Loucy (cell line): ENCODE measurements around the gene WWOX.

Experiments used
- H2AFZ ChIP-seq: fragments of 200-600 bp; sonication (generic); 2 replicates; pipeline ENCODE4 v1.6.0; 2016; ENCODE audit warnings: antibody characterized with exemption, mild to moderate bottlenecking, low read length, moderate library complexity
- H3F3A ChIP-seq: fragments of 200-600 bp; 2 replicates; pipeline ENCODE4 v1.6.0; 2016; ENCODE audit warnings: antibody characterized with exemption, low read depth, mild to moderate bottlenecking
- H3K27me3 ChIP-seq: fragments of 200-600 bp; sonication (generic); 2 replicates; pipeline ENCODE4 v1.6.1; 2014; ENCODE audit warnings: low read length, mild to moderate bottlenecking; ENCODE audit not compliant: insufficient read depth, poor library complexity, severe bottlenecking
- H3K36me3 ChIP-seq: fragments of 200-600 bp; sonication (generic); 2 replicates; pipeline ENCODE4 v1.6.1; 2016; ENCODE audit warnings: low read length; ENCODE audit not compliant: insufficient read depth
- H3K4me1 ChIP-seq: fragments of 200-600 bp; sonication (generic); 2 replicates; pipeline ENCODE4 v1.5.1; 2014; ENCODE audit warnings: low read length, mild to moderate bottlenecking; ENCODE audit not compliant: insufficient read depth, poor library complexity, severe bottlenecking
- H3K4me2 ChIP-seq: fragments of 200-600 bp; sonication (generic); 2 replicates; pipeline ENCODE4 v1.6.0; 2014; ENCODE audit warnings: antibody characterized with exemption, low read length, low read depth, mild to moderate bottlenecking; ENCODE audit not compliant: poor library complexity, severe bottlenecking
- H3K4me3 ChIP-seq: fragments of 200-600 bp; sonication (generic); 2 replicates; pipeline ENCODE4 v1.5.1; 2014; ENCODE audit warnings: low read length, mild to moderate bottlenecking, mixed read lengths; ENCODE audit not compliant: poor library complexity, severe bottlenecking
- H3K79me2 ChIP-seq: fragments of 200-600 bp; sonication (generic); 2 replicates; pipeline ENCODE4 v1.6.1; 2014; ENCODE audit warnings: low read length; ENCODE audit not compliant: insufficient read depth
- H3K9ac ChIP-seq: fragments of 200-600 bp; sonication (generic); 2 replicates; pipeline ENCODE4 v1.6.0; 2014; ENCODE audit warnings: mild to moderate bottlenecking, low read depth, low read length, moderate library complexity; ENCODE audit not compliant: poor library complexity, severe bottlenecking
- H3K9me2 ChIP-seq: fragments of 200-600 bp; sonication (generic); replicated peaks from 2 replicates; pipeline ENCODE4 v1.6.1; 2016; ENCODE audit warnings: low read depth, low read length, mixed read lengths
- H3K9me3 ChIP-seq: fragments of 200-600 bp; sonication (generic); 2 replicates; pipeline ENCODE4 v1.6.1; 2014; ENCODE audit warnings: mild to moderate bottlenecking, antibody characterized with exemption, low read length, low read depth; ENCODE audit not compliant: insufficient read depth
- H4K20me1 ChIP-seq: fragments of 200-600 bp; sonication (generic); 2 replicates; pipeline ENCODE4 v1.6.0; 2014; ENCODE audit warnings: antibody characterized with exemption, low read length, mild to moderate bottlenecking; ENCODE audit not compliant: insufficient read depth, poor library complexity, severe bottlenecking
- CTCF ChIP-seq: fragments of 200-600 bp; sonication (generic); conservative IDR thresholded peaks from 2 replicates; pipeline ENCODE4 v1.5.1; 2014; ENCODE audit warnings: mild to moderate bottlenecking, antibody characterized with exemption, low read length
- EZH2phosphoT487 ChIP-seq: fragments of 200-600 bp; IDR thresholded peaks from 2 replicates; pipeline ENCODE4 v1.6.1; 2018; ENCODE audit warnings: antibody characterized with exemption, mild to moderate bottlenecking, moderate library complexity, borderline replicate concordance

WWOX gene

GRCh38 chr16:78821335-78821734, 721.9 kb downstream of the WWOX start:
- no peak overlapping the region for H3K4me2 ChIP-seq
- no peak overlapping the region for H3K4me3 ChIP-seq
- H3K36me3 ChIP-seq: no peaks in the 10 kb centered on the region
- no peaks in the 10 kb centered on the region for H3K27me3 ChIP-seq
- no peaks in the 10 kb centered on the region for H3K4me1 ChIP-seq
- no peaks in the 10 kb centered on the region for H3K79me2 ChIP-seq
- no peak overlapping the region for H3K9ac ChIP-seq
- H3F3A ChIP-seq: no peaks in the 10 kb centered on the region
- H4K20me1 ChIP-seq: no peaks in the 10 kb centered on the region
- no peaks in the 10 kb centered on the region for H3K9me3 ChIP-seq
- H3K9me2 ChIP-seq: no peaks in the 10 kb centered on the region
- no peak overlapping the region for H2AFZ ChIP-seq
- TF ChIP-seq EZH2phosphoT487 (no peak), CTCF (no peak)

GRCh38 chr16:78822509-78822908, 723.1 kb downstream of the WWOX start:
- Histone ChIP-seq H3K79me2 (no peaks in the 10 kb centered on the region), H3K4me3 (no peak overlapping the region), H3F3A (no peaks in the 10 kb centered on the region), H4K20me1 (no peaks in the 10 kb centered on the region), H2AFZ (no peak overlapping the region), H3K27me3 (no peaks in the 10 kb centered on the region), H3K36me3 (no peaks in the 10 kb centered on the region), H3K4me2 (no peak overlapping the region), H3K9me2 (no peaks in the 10 kb centered on the region), H3K9me3 (no peaks in the 10 kb centered on the region), H3K9ac (no peak overlapping the region), H3K4me1 (no peaks in the 10 kb centered on the region)
- no peak for TF ChIP-seq CTCF
- no peak for TF ChIP-seq EZH2phosphoT487

- Histone ChIP-seq H3K27me3 (no peaks in the 10 kb centered on the region), H3K4me2 (no peak overlapping the region), H3K9me3 (no peaks in the 10 kb centered on the region), H3K4me1 (no peaks in the 10 kb centered on the region), H2AFZ (no peak overlapping the region), H3F3A (no peaks in the 10 kb centered on the region), H3K9me2 (no peaks in the 10 kb centered on the region), H3K36me3 (no peaks in the 10 kb centered on the region), H4K20me1 (no peaks in the 10 kb centered on the region), H3K79me2 (no peaks in the 10 kb centered on the region), H3K4me3 (no peak overlapping the region), H3K9ac (no peak overlapping the region)
- TF ChIP-seq CTCF (no peak), EZH2phosphoT487 (no peak)
Observed at GRCh38 chr16:78823027-78823426, 723.6 kb downstream of the WWOX start.
